ENCODE measurements around the gene MYPN.
"Not testable (repeated sequence)": the region's sequence is repeated elsewhere in the genome, so short reads cannot be mapped to it uniquely, and the experiment has no call there.

GRCh38 chr10:68157522-68157921 is 48.2 kb downstream of the MYPN start:
- TF ChIP-seq CTCF, POLR2A, POLR2AphosphoS5, EP300 (IDR thresholded peaks at IDR 0.05): not testable (repeated sequence)

All from suprapubic skin (tissue), 4 donors.